Stromal cell of bone marrow (primary cell): ENCODE data around the gene TCF4.

Source experiments
- DNase-seq: peaks from one replicate; pipeline ENCODE4 v3.0.0-alpha.2; 2012; ENCODE audit warnings: low read depth

TCF4 gene

DNA sequence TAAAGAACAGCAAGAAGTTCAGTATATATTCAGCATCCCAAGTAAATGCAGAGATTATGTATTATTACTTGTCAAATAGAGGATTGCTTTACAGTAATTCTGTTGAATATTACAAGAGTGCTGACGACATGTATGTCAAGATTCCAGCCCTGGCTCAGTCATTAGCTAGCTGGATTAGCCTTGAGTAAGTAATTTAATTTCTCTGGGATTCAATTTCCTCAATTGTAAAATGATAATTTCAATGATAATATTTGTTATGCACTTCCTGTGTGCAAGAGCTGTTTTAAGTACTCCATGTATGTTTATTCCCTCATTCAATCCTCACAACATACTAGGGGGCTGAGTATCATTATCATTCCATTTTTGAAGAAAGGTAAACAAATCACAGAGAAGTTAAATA lies 44.0 kb downstream of the TCF4 start:
- no peak for DNase-seq

DNA sequence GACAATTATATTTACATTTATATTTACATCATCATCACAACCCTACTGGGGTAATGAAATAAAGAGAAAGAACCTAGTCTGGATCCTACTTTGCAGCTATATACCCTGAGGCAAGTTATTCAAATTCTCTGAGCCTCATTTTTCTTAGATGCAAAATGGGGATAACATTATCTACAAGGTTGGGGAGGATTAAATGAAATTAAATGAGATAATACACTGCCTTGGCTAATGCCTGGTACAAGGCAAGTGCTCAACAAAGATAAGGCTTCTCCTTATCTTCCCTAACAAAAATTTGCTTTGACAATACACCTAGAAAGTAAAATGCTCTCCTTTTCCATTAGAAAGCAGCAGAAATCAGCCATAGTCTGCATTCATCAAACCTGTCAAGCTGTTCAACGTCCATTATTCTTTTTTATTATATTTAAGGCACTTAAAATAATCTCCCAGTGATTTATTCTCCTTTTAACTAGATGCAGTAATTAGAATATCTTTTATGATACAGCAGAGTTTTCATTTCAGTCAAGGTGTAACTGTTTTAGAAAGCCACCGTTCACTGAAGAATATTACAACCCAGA lies 44.8 kb downstream of the TCF4 start:
- no peak for DNase-seq

DNA sequence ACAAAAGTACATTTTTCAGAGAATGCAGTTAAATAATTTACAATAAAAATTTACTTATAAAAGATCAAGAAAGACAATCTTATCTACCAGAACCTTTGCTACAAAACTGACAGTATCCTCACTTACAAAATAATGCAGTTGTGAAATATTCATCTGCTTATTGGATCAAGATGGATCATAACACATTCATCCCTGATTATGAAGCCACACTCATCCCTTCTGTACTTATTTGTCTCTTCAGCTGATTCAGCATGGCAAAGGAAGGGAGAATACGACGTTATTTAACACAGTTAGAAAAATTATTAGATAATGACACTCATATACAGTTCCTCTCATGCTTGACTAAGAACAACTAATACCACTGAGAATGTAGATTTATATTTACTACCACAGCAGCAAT lies 46.4 kb downstream of the TCF4 start:
- no peak for DNase-seq

DNA sequence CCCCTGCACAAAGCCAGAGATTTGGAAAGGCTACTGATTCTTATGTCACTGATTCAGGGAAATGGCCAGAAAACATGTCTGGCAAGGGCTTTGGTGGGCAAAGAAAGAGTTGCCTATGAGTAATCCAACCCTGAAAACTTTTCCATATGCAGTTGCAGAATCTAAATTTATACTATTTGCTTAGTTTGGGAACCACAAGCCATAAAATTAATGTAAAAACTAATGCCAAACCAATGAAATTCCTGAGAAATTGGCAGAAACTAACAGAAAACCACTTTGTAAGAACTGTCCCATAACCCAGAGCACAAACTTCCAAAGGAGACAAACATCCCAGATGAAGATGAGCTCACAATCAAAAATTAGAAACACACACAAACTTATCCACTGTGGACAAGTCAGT lies 48.8 kb downstream of the TCF4 start:
- DNase-seq = peak; percentile 61

DNA sequence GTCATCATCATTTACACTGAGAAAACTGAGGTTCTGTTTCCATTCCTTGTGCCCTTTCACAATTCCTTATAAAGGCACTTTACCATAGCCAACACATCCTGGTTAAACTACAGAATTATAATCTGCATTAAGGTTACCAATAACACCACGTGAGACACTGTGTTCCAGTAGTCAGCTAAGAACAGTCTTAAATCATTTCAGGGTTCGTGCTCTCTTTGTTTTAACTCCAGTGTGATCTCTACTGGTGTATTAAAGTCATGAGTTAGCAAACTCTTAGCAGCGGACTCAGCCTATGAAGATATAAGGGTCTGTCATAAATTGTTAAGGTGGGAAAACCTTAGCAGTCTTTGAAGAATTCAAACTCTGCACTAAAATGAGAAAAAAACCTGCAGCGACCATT lies 53.0 kb downstream of the TCF4 start:
- no peak for DNase-seq

DNA sequence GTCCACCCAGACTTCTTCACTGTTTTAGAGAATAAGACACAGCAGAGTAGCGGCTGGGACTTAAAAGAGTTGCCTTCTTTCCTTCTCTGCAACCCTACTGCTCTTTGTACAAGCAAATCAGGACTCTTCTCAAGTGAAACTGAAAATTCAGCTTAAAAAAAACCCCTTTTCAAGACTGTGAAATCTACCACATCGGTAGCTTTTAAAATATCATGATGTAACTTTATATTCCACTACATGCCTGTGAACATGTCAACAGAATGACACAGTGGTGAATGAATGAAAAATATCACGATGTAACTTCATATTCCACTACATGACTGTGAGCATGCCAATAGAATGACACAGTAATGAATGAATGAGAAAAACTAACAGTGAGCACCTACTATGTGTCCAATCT lies 53.4 kb downstream of the TCF4 start:
- peak; percentile 28 for DNase-seq

DNA sequence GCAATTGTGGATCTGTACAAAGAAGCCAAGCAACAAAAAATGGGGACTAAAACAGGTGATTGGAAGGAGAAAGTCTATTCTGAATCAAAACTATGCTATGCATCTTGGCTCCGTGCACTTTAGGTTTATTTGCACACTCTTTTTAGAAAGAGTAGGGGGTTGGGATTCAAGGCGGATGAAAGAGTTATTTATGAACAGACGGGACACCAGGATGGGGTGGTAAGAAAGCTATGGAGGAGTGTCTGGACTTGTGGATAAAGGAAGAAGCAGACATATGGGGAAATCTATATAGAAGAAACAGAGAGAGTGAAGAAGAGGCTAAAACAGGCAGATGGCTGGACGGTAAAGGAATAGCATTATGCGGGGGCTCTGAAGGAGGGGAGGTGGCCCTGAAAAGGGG lies 57.8 kb downstream of the TCF4 start:
- no peak for DNase-seq

DNA sequence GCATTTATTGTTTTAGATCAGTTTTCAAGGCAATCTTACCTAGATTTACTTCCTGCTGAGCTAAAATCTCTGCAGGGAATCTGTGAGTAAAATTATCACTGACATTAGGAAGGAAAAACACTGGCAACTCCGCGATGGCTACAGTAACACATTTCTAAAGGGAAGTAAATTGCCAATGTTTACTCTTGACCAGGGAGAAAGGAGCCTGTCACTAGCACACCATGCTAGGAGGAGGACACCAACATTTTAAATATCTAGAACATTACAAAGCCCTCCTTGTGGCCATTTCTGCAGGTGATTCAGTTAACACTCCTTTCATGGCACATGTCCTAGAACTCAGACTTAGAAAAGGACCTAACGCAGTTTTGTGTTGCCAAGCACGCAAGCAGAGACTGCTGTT lies 58.4 kb downstream of the TCF4 start:
- DNase-seq = no peak

DNA sequence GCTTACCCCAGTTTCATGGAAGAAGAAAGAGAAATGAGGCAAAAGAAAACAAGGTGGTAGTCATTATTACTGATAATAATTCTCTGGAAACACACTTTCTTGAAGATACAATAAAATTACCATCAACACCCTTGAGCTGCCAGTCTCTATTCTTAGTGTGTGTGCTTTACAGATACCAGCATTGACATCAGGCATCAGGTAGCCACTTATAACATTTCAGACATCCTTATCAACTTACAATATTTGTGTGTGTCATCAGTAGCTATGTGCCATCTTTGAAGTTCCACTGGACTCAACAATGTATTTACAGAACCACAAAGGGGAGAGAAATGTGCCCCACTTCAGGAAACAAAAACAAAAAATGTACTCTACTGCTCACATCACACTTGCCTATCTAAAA lies 62.1 kb downstream of the TCF4 start:
- no peak for DNase-seq

DNA sequence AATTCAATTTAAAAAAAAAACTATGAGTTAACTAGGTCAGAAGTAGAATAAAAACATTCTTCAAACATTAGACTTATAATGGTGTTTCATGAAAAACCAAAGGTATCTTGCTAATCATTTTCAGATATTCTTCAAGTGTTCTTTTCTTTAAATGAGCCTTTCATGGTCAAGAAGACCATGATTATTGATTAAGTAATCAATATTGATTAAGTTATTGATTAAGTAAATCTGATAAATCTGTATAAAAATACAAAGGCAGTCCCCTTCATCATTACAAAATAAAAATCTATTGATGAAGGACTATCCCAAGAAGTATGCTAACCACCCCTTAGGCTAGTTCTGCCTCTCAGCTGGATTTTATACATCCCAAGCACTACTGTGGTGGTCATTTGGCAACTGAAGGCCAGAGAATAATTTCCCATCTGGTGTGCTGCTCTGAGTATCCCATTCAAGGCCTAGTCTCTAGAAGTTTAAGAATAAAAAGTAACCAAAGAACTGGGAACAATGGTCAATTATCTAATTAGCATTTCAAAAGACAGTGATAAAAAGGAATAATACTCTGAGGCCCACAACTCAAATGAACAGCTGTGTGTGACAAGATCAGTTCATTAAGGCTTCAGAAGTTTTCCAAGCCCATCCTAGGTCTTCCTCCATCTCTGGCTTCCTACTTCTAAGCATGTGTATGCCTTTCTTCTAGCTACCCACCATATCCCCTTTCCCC lies 63.5 kb downstream of the TCF4 start:
- DNase-seq = no peak

DNA sequence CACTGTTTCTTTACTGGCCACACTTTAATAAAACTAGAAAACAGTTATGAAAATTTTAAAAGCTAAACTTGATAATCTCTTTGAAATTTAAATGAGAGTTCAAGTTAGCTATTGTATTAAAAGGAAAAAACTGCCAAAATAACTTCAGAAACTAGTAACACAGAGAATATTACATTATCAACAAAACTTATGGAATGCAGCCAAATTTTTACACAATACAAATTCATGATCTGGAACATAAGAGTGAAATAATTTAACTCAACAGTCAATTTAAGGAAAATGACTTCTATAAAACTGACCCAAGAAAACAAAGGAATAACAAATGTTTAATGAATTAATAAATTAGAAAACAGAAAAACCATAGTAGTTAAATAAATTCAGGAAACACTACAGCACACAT lies 65.0 kb downstream of the TCF4 start:
- no peak for DNase-seq

DNA sequence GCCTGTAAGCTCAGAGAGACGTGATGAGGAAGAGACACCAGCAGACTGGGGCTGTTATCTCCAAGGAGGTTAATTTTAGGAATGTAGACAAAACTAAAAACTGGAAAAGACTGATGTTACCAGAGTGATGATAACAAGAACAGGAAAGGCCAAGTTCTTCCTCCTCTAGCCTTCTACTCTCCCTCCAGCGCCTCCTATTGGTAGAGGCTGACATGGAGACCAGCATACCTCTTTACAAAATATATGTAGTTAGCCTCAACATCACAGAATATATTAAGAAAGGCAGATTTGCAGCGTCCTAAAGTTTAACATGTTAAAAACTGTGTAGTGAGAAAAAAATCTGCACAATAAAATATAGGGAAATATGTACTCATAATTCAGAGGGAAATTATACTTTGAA lies 66.0 kb downstream of the TCF4 start:
- no peak for DNase-seq

DNA sequence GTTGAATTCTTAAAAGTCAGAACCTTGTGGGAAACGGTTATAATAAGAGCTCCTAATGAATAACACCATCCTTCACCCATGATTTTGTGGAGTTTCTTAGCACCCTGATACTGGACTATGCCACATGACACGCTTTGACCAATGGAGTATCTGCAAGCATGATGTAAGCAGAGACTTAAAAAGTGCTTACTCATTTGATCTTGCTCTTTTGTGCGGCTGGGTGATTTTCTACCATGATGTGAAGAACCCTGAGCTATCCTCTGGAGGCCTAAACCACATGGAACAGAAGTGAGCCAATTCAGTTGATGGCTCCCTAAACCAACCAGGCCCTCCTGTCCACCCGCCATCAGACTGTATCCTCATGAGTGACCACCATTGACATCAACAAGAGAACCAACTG lies 70.9 kb downstream of the TCF4 start:
- DNase-seq = no peak

DNA sequence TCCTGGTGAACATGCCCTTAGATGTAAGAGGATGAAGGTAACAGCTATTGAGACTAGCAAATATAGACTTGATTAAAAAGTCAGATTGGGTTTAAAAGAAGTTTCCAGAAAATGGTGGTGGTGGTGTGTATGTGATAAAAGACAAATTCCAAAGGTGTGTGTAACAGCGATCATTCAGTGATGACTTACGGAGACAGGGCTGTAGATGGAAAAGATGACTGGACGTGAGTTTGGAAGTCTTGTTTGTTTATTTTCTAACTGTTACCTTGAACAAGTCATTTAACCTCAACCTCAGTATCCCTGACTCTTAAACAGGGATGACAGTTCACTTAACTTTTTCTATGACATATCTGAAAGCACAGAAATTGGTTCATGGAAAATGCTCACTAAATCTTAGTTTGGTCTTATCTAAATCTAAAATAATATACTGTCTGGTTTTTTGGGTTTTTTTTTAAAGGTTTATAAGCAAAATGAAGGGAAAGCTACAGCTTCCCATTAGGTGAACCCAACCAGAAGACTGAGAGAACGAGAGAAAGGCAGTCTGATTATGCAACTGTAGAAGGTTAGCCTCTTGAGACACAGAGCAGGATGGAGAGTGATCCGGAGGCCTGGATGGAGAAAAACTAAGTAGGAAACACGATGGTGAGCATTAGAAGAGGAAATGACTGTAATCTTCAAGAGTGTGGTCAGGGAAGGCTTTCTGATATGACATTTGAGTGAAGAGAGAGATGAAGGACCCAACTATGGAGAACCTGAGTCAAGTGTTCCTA lies 71.9 kb downstream of the TCF4 start:
- DNase-seq = no peak

DNA sequence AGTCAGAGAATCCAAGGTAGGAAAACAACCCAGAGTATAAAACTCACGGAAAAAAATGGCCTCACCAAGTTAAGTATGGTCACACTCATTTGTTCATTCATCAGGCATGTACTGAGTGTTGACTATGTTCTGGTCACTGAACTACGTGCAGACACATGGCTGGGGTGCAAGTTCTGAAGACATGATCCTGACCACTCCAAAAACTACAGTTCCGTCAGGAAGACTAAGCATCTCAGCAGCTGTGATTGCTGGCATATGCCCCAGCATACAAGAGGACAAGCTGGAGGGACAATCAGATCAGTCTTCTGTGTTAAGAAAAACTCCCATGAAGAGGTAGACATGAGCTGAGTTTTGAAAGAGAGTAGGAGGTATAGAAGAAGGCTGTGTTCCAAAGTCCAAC lies 72.8 kb downstream of the TCF4 start:
- no peak for DNase-seq

DNA sequence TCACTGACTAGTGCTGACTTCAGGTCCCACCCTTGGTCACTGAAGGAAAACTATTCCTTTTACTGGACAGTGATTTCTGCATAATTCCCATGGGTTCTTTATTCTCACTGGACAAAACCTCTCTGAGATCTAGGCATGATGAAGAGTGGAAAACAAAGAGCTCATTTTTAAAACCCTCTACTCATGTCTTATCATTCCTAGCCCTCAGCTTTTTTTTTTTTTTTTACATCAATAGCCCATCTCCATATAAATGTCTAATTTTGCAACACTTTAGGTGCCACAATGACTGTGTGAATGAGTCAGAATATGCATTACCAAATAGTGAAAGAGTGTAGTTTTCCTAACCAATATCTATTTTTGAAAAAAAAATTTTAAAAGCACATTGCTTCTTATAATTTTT lies 74.8 kb downstream of the TCF4 start:
- no peak for DNase-seq

DNA sequence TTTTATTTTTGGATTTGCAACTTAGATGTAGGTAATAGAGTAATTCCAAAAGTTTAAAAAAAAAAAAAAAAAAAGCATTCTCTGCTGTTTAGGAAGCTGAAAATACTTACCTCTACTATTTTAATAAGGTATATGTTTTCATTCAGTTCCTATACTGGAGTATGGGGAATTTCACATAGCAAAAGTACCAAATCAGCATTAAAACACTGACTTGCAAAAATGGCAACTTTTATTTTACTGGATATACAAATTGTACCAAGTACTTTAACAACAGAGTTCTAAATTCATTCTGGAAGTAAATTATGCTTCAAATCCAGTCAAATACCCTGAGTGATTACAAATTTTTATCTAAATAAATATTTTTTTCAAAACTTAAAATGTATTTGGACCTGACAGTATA lies 76.7 kb downstream of the TCF4 start:
- DNase-seq = no peak

DNA sequence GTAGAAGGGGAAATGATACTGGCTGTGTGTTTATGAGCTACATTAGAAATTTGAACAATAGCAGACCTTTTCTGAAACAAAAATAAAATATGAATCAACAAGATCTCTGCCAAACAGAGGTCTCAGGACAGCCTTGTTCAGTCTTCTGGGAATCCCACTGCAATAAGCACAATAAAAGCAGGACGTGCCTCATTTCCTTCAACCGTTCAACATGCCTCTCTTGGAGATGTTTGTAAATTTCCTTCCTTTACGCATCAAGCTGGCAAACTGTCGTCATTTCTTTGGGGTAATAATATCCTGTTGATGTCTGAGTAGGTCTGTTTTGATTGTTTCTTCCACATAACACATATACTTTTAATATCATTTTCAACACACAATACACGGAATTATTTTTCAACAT lies 77.2 kb downstream of the TCF4 start:
- peak; percentile 70 for DNase-seq

DNA sequence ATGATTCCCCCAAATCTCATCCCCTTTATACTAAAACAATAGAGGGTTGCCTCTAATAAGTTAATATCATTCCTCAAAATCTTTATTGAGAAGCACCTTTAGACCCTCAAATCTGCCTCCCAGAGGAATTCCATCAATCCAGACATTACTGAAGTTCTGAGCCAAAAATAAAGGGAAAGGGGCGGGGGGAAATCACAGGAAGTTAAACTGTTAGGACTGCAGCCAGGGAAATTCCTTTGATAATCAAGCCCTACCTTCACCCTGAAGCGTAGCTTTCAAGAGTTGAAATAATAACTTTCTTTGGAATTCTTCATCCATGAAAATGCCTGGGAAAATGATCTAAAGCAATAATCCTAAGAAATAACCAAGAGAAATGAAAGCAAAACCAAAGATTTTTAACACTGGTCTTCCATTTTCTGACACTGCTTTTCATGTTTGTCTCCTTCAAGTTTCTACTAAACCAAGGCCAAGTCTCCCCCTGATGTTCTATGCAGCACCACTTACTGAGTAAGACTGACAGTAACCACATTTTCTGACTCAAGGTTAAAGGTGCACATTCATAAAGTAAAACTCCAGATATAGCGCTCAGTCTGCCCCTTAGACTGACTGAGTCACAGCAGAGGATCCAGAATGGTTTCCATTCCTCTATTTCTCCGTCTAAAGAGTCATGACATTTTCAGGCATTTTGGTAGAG lies 78.2 kb downstream of the TCF4 start:
- peak; percentile 73 for DNase-seq

DNA sequence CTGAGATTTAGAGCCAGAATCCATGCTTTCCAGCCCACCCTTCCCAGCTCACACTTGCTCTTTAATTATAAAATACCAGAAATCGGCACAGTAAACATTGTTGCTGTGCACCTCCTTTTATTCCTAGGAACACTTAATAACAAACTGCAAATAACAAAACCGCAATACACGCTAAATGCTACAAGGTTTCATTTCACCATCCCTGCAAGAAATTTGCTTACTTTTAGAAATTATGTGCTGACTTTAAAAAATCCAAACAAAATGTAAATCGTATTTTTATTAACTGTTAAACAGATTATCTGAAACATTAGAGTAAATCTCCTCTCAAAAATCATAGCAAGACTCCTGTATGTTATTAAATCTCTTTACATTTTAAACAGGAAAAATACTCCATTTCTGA lies 79.3 kb downstream of the TCF4 start:
- no peak for DNase-seq

DNA sequence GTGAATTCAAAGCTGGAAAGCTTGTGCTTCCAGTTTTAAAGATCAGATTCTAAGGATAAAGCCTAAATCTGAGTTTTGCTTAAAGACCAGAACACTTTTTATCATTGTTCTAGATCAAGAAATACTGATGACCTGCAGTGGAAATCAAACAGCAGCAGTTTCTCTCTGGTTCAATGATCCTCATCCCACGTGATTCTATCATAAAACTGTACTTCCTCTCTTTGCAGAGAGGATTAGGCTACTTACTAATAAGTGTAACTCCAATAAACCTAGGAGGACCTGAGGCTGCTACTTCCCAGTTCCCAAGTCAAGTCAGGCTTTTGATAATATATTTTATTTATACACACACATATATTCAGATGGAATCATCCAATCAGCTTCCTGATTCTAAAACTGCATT lies 81.9 kb downstream of the TCF4 start:
- no peak for DNase-seq

DNA sequence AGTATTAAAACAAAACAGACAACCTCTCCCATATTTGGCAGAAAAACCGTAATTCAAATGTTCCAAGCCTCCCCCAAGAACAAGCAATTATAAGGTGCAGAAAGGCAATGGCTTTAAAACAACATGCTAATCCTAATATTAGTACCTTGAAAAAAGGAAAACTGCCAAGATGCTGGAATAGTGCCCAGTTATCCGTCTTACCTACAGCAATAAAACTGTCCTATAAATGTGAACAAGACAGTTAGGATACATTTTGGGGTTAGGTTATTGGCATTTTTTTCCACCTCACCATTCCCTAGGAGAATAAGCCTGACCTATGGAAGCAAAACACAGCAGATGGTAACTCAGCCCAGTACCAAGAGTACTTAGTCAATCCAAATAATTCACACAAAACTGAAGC lies 83.2 kb downstream of the TCF4 start:
- DNase-seq = no peak
